Activated naive CD8-positive, alpha-beta T cell treated with anti-CD3 and anti-CD28 coated beads, Interleukin-2, amount 10 ng/mL, durations not matched to agents 7 days and 5 days (primary cell): ENCODE measurements around the gene DERA. TPM values are rescaled to one million over a fixed set of nuclear protein-coding genes. Genes with fewer than 3 reads are reported as not detected.
A peak's percentile ranks its signal among the peaks of the same experiment; 100 is the strongest.
"Not testable (repeated sequence)": the region's sequence is repeated elsewhere in the genome, so short reads cannot be mapped to it uniquely, and the experiment has no call there.

Experiments used
- ATAC-seq: fragments of 150-1000 bp; cut with Tn5 transposase; one replicate; pipeline ENCODE4 v1.10.0; 2021; ENCODE audit warnings: low read depth, moderate library complexity
- POLR2A ChIA-PET: fragments of 350-600 bp; sonication (Branson Sonifier 250); formaldehyde crosslinking; loops from one replicate; lab custom pipeline; 2021; ENCODE audit warnings: antibody characterized with exemption; lab: Charles Lee
- DNase-seq: peaks from one replicate; pipeline ENCODE4 v3.0.0; 2021
- H3K27ac Mint-ChIP-seq: one replicate; pipeline ENCODE4 v1.8.0; 2022; ENCODE audit warnings: mild to moderate bottlenecking, mixed read lengths
- H3K27me3 Mint-ChIP-seq: one replicate; pipeline ENCODE4 v1.8.0; 2022; ENCODE audit warnings: mild to moderate bottlenecking, moderate library complexity, mixed read lengths
- H3K36me3 Mint-ChIP-seq: one replicate; pipeline ENCODE4 v1.8.0; 2021; ENCODE audit warnings: mild to moderate bottlenecking, mixed read lengths
- H3K4me1 Mint-ChIP-seq: one replicate; pipeline ENCODE4 v1.8.0; 2021; ENCODE audit warnings: mixed read lengths
- H3K4me3 Mint-ChIP-seq: one replicate; pipeline ENCODE4 v1.8.0; 2022; ENCODE audit warnings: mild to moderate bottlenecking, moderate library complexity, mixed read lengths
- H3K9me3 Mint-ChIP-seq: one replicate; pipeline ENCODE4 v1.8.0; 2021; ENCODE audit warnings: mixed read lengths
- total RNA-seq, 2 experiments: library from RNA; stranded (reverse); gene quantifications; one replicate each; pipeline ENCODE4 v1.2.3, GENCODE V29; 2021

Gene DERA
- total RNA-seq = 10 to 100 TPM; 22.5 to 23.4 TPM

GRCh38 chr12:15910864-15911721 is at the start of gene DERA:
Gene DERA (plus strand): TSS chr12:15911332. CDS start chr12:15911384, 52 bp downstream.
- Mint-ChIP-seq H3K27ac (peak within 1 kb of the TSS; percentile 85), H3K27me3 (no peaks in the 10 kb centered on the region), H3K4me1 (peaks cover 15% of the 10 kb centered on the region), H3K4me3 (peak within 1 kb of the TSS; percentile 93), H3K9me3 (no peaks in the 10 kb centered on the region), H3K36me3 (no peaks in the 10 kb centered on the region)
- POLR2A ChIA-PET = interaction anchor here (0.6 to 1.7 kb wide), 9 partner anchors 8 to 358 kb away, joined by 3 to 9 read pairs (median 4); partner anchors contain the start of genes EPS8 and STRAP
- ATAC-seq = peak; percentile 93
- peak; percentile 75 for DNase-seq

- no peak for DNase-seq
- Mint-ChIP-seq H3K9me3 (no peaks in the 10 kb centered on the region), H3K4me3 (no peak overlapping the region), H3K36me3 (no peaks in the 10 kb centered on the region), H3K27me3 (peaks cover 23% of the 10 kb centered on the region), H3K4me1 (peaks cover 8% of the 10 kb centered on the region), H3K27ac (no peak overlapping the region)
- ATAC-seq = no peak
- POLR2A ChIA-PET = no interaction called here
These were observed 49.7 kb upstream of the DERA start for GRCh38 chr12:15861404-15861803.

GRCh38 chr12:15862840-15863239 is 48.3 kb upstream of the DERA start:
- POLR2A ChIA-PET = no interaction called here

GRCh38 chr12:15863372-15863771 is 47.8 kb upstream of the DERA start:
- H3K27me3 Mint-ChIP-seq = peaks cover 25% of the 10 kb centered on the region
- no peak overlapping the region for H3K27ac Mint-ChIP-seq
- ATAC-seq (no peak), DNase-seq (no peak)
- H3K4me3 Mint-ChIP-seq = no peak overlapping the region
- POLR2A ChIA-PET = no interaction called here
- no peaks in the 10 kb centered on the region for H3K36me3 Mint-ChIP-seq
- H3K9me3 Mint-ChIP-seq = no peaks in the 10 kb centered on the region
- H3K4me1 Mint-ChIP-seq = peaks cover 8% of the 10 kb centered on the region

More at GRCh38 chr12:15862840-15863239, 48.3 kb upstream of the DERA start:
- peaks cover 8% of the 10 kb centered on the region for H3K4me1 Mint-ChIP-seq
- no peak overlapping the region for H3K27ac Mint-ChIP-seq
- no peaks in the 10 kb centered on the region for H3K36me3 Mint-ChIP-seq
- no peaks in the 10 kb centered on the region for H3K9me3 Mint-ChIP-seq
- ATAC-seq (no peak), DNase-seq (no peak)
- H3K27me3 Mint-ChIP-seq = peaks cover 24% of the 10 kb centered on the region
- no peak overlapping the region for H3K4me3 Mint-ChIP-seq

GRCh38 chr12:15863984-15864383 is 47.1 kb upstream of the DERA start:
- ATAC-seq = no peak
- no peaks in the 10 kb centered on the region for H3K36me3 Mint-ChIP-seq
- DNase-seq = no peak
- peak overlapping the region; percentile 57 for H3K4me3 Mint-ChIP-seq
- H3K27me3 Mint-ChIP-seq = peaks cover 26% of the 10 kb centered on the region
- peak overlapping the region; percentile 22 for H3K27ac Mint-ChIP-seq
- peaks cover 8% of the 10 kb centered on the region for H3K4me1 Mint-ChIP-seq
- POLR2A ChIA-PET = no interaction called here
- H3K9me3 Mint-ChIP-seq = no peaks in the 10 kb centered on the region

- Mint-ChIP-seq H3K36me3 (no peaks in the 10 kb centered on the region), H3K4me3 (no peak overlapping the region), H3K27ac (no peak overlapping the region), H3K9me3 (peaks cover 3% of the 10 kb centered on the region), H3K27me3 (peaks cover 19% of the 10 kb centered on the region), H3K4me1 (peaks cover 6% of the 10 kb centered on the region)
- ATAC-seq (no peak), DNase-seq (no peak)
- POLR2A ChIA-PET = no interaction called here
These were observed 42.9 kb upstream of the DERA start for GRCh38 chr12:15868186-15868585.

GRCh38 chr12:15873556-15873955 is 37.6 kb upstream of the DERA start:
- Mint-ChIP-seq H3K4me1 (peaks cover 9% of the 10 kb centered on the region), H3K27ac (no peak overlapping the region)
- POLR2A ChIA-PET = interaction anchor here (0.5 kb wide), 1 partner anchor 43 kb away, joined by 4 read pairs; no protein-coding TSS in a partner anchor

GRCh38 chr12:15874556-15875145 is 36.5 kb upstream of the DERA start:
- not testable (repeated sequence) for DNase-seq, H3K4me1 Mint-ChIP-seq, H3K27me3 Mint-ChIP-seq, H3K27ac Mint-ChIP-seq, H3K9me3 Mint-ChIP-seq, H3K36me3 Mint-ChIP-seq, ATAC-seq, H3K4me3 Mint-ChIP-seq
- POLR2A ChIA-PET = interaction anchor here (0.5 kb wide), 1 partner anchor 21 kb away, joined by 4 read pairs; no protein-coding TSS in a partner anchor

More at GRCh38 chr12:15873556-15873955, 37.6 kb upstream of the DERA start:
- H3K9me3 Mint-ChIP-seq = peaks cover 3% of the 10 kb centered on the region
- ATAC-seq (no peak), DNase-seq (no peak)
- peaks cover 5% of the 10 kb centered on the region for H3K27me3 Mint-ChIP-seq
- H3K4me3 Mint-ChIP-seq = no peak overlapping the region
- H3K36me3 Mint-ChIP-seq = peaks cover 3% of the 10 kb centered on the region

- H3K4me3 Mint-ChIP-seq = peak overlapping the region; percentile 77
These were observed 35.3 kb upstream of the DERA start for GRCh38 chr12:15875863-15876262.

GRCh38 chr12:15879413-15879812 is 31.7 kb upstream of the DERA start:
- POLR2A ChIA-PET = no interaction called here
- DNase-seq (no peak), ATAC-seq (no peak)
- no peak overlapping the region for H3K27ac Mint-ChIP-seq
- no peaks in the 10 kb centered on the region for H3K9me3 Mint-ChIP-seq
- H3K4me3 Mint-ChIP-seq = no peak overlapping the region
- H3K4me1 Mint-ChIP-seq = peaks cover 34% of the 10 kb centered on the region
- H3K27me3 Mint-ChIP-seq = peaks cover 2% of the 10 kb centered on the region
- H3K36me3 Mint-ChIP-seq = peaks cover 9% of the 10 kb centered on the region

More at GRCh38 chr12:15875863-15876262, 35.3 kb upstream of the DERA start:
- POLR2A ChIA-PET = no interaction called here
- Mint-ChIP-seq H3K27me3 (peaks cover 2% of the 10 kb centered on the region), H3K27ac (no peak overlapping the region), H3K36me3 (peaks cover 3% of the 10 kb centered on the region), H3K4me1 (peaks cover 11% of the 10 kb centered on the region), H3K9me3 (peaks cover under 1% of the 10 kb centered on the region)
- DNase-seq (no peak), ATAC-seq (no peak)

GRCh38 chr12:15880721-15881120 is 30.4 kb upstream of the DERA start:
- POLR2A ChIA-PET = interaction anchor here (2.0 kb wide), 1 partner anchor 30 kb away, joined by 9 read pairs; the partner anchor contains the start of gene DERA
- DNase-seq = no peak
- H3K27ac Mint-ChIP-seq = peak overlapping the region; percentile 37
- peak overlapping the region; percentile 18 for H3K4me3 Mint-ChIP-seq
- peaks cover 36% of the 10 kb centered on the region for H3K4me1 Mint-ChIP-seq
- H3K27me3 Mint-ChIP-seq = peaks cover 2% of the 10 kb centered on the region
- H3K36me3 Mint-ChIP-seq = peaks cover 16% of the 10 kb centered on the region
- H3K9me3 Mint-ChIP-seq = no peaks in the 10 kb centered on the region
- ATAC-seq = no peak

- H3K9me3 Mint-ChIP-seq = no peaks in the 10 kb centered on the region
- H3K4me1 Mint-ChIP-seq = peaks cover 44% of the 10 kb centered on the region
- H3K4me3 Mint-ChIP-seq = peak within 1 kb of the TSS; percentile 95
- peak within 1 kb of the TSS; percentile 99 for H3K27ac Mint-ChIP-seq
- DNase-seq = peak; percentile 95
- peaks cover 33% of the 10 kb centered on the region for H3K36me3 Mint-ChIP-seq
- H3K27me3 Mint-ChIP-seq = no peaks in the 10 kb centered on the region
- POLR2A ChIA-PET = interaction anchor here (0.9 to 2.0 kb wide), 3 partner anchors 29 to 320 kb away, joined by 3 to 9 read pairs (median 4); partner anchors contain the start of gene DERA
- ATAC-seq = peak; percentile 97
These were observed 28.8 kb upstream of the DERA start, which contains the start of gene STRAP for GRCh38 chr12:15882118-15882971. Gene STRAP (plus strand): TSS chr12:15882387. CDS start chr12:15882708, 321 bp downstream.
